Esophagus mucosa (tissue), 1 donor: ENCODE results near the gene RPS8. TPM values are rescaled to one million over a fixed set of nuclear protein-coding genes. Genes with fewer than 3 reads are reported as not detected.
"Not testable (repeated sequence)": the region's sequence is repeated elsewhere in the genome, so short reads cannot be mapped to it uniquely, and the experiment has no call there.

Experiments used
- ATAC-seq: fragments of 200-7000 bp; cut with Tn5 transposase; one replicate; pipeline ENCODE4 v1.9.1; 2020
- total RNA-seq: library from RNA; stranded (reverse); gene quantifications from one replicate; pipeline ENCODE4 v1.2.4, GENCODE V29; 2023
- donor health status: DM: yes; HTN: yes; CAD: no.

The RPS8 gene
- total RNA-seq, 1 donor from 2014 or later, result 2,198 TPM

- peak; percentile 10 for ATAC-seq
These were observed 8.4 kb downstream of the RPS8 start for GRCh38 chr1:44783697-44784093.

GRCh38 chr1:44784094-44785028, 9.0 kb downstream of the RPS8 start:
- ATAC-seq, result peak; percentile 27

GRCh38 chr1:44785029-44785380, 9.7 kb downstream of the RPS8 start:
- no peak for ATAC-seq

GRCh38 chr1:44785501-44786137, 10.3 kb downstream of the RPS8 start:
- ATAC-seq, result no peak

- ATAC-seq, result peak; percentile 71
These were observed 10.9 kb downstream of the RPS8 start for GRCh38 chr1:44786138-44786840.

GRCh38 chr1:44786841-44787426, 11.6 kb downstream of the RPS8 start:
- no peak for ATAC-seq

- ATAC-seq, result no peak
These were observed 12.2 kb downstream of the RPS8 start for GRCh38 chr1:44787506-44787905.

GRCh38 chr1:44788120-44788860, 12.9 kb downstream of the RPS8 start, which contains the start of gene BEST4:
Gene BEST4 (minus strand): TSS chr1:44788170. CDS start chr1:44787705, 465 bp downstream.
- ATAC-seq, result no peak

- ATAC-seq, result no peak
These were observed 15.8 kb downstream of the RPS8 start for GRCh38 chr1:44790968-44791801.

GRCh38 chr1:44792736-44793502, 17.6 kb downstream of the RPS8 start:
- no peak for ATAC-seq

- ATAC-seq, result not testable (repeated sequence)
These were observed 22.5 kb downstream of the RPS8 start for GRCh38 chr1:44797886-44798285.

GRCh38 chr1:44798481-44799365, 23.4 kb downstream of the RPS8 start:
- no peak for ATAC-seq

GRCh38 chr1:44799770-44800584, 24.6 kb downstream of the RPS8 start, which contains the start of gene PLK3:
Gene PLK3 (plus strand): TSS chr1:44800377. CDS start chr1:44800464, 87 bp downstream.
- peak; percentile 92 for ATAC-seq

- ATAC-seq, result no peak
These were observed 26.4 kb downstream of the RPS8 start for GRCh38 chr1:44801491-44802305.

- no peak for ATAC-seq
These were observed 27.1 kb downstream of the RPS8 start for GRCh38 chr1:44802306-44803061.

- ATAC-seq, result no peak
These were observed 27.6 kb downstream of the RPS8 start for GRCh38 chr1:44803062-44803311.
